ENCODE measurements around the gene SIPA1L3. TPM values are rescaled to one million over a fixed set of nuclear protein-coding genes. Genes with fewer than 3 reads are reported as not detected.

Gene SIPA1L3
- total RNA-seq, 1 donor = 28.9 TPM

DNA sequence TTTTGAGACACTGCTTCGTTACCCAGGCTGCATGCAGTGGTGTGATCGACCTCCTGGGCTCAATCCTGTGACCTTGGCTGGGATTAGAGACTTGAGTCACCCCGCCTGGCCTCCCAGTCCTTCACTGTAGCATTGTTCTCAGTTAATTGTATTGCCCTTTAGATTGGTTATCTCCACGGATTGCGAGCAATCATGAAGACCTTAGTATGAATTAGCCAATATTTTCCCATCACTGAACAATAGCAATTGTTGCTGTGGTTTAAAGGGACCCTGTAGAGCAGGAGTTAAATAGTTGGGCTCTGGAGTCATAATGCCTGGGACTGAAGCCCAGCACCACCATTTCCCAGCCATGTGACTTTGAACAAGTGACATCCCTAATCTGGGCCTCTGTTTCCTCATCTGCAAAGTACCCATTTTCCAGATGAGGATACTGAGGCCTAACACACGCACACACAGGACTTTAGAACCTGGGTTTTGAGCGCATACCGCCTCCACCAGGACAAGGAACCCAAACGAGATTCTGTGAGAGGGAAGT is 340.8 kb downstream of the SIPA1L3 start:
- H3K4me3 ChIP-seq (ENCODE audit: low read depth, low read length) = no peak overlapping the region
- TF ChIP-seq, protein P1, sequence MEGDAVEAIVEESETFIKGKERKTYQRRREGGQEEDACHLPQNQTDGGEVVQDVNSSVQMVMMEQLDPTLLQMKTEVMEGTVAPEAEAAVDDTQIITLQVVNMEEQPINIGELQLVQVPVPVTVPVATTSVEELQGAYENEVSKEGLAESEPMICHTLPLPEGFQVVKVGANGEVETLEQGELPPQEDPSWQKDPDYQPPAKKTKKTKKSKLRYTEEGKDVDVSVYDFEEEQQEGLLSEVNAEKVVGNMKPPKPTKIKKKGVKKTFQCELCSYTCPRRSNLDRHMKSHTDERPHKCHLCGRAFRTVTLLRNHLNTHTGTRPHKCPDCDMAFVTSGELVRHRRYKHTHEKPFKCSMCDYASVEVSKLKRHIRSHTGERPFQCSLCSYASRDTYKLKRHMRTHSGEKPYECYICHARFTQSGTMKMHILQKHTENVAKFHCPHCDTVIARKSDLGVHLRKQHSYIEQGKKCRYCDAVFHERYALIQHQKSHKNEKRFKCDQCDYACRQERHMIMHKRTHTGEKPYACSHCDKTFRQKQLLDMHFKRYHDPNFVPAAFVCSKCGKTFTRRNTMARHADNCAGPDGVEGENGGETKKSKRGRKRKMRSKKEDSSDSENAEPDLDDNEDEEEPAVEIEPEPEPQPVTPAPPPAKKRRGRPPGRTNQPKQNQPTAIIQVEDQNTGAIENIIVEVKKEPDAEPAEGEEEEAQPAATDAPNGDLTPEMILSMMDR (IDR thresholded peaks at IDR 0.05; ENCODE audit: insufficient read depth, low read length) = no peak
- DNase-seq (ENCODE audit: low read depth) = peak; percentile 94

DNA sequence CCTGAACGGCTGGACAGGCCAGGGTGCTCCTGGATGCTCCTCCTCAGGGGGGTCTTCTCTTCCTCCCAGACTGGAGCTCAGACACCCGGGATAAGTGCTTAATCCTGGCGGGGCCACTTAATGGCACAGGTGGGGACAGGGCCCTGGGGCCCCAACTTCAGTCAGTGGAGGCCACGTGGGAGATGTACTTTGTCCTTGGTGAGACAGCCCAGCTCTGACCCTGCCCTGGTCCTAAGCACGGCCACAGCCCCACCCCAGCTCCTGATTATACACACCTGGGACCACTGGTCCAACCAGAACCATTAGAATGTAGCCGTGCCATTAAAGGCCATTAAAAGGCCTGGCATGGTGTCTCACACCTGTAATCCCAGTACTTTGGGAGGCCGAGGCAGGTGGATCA is 341.4 kb downstream of the SIPA1L3 start:
- TF ChIP-seq, protein P1 (IDR thresholded peaks at IDR 0.05; ENCODE audit: insufficient read depth, low read length) = no peak
- no peak overlapping the region for H3K4me3 ChIP-seq (ENCODE audit: low read depth, low read length)
- no peak for DNase-seq (ENCODE audit: low read depth)

DNA sequence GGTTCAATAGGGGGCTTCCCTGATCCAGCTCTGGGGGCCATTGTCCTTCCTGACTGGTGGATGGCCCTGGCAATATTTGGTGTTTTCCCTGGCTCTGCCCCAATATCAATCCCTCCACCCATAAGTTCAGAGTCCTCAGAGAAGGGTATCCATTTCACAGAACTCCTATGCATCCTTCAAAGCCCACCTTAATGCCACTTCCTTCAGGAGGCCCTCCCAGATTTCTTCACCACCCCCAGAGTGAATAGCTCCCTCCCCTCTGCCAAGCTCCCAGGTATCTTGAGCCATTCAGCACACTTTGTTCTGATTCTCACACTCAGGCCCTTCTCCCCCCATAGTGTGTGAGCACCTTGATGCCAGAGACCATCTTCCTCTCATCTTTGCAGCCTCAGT is 343.4 kb downstream of the SIPA1L3 start:
- DNase-seq (ENCODE audit: low read depth) = no peak
- H3K4me3 ChIP-seq (ENCODE audit: low read depth, low read length) = no peak overlapping the region
- TF ChIP-seq, protein P1 (IDR thresholded peaks at IDR 0.05; ENCODE audit: insufficient read depth, low read length) = no peak

DNA sequence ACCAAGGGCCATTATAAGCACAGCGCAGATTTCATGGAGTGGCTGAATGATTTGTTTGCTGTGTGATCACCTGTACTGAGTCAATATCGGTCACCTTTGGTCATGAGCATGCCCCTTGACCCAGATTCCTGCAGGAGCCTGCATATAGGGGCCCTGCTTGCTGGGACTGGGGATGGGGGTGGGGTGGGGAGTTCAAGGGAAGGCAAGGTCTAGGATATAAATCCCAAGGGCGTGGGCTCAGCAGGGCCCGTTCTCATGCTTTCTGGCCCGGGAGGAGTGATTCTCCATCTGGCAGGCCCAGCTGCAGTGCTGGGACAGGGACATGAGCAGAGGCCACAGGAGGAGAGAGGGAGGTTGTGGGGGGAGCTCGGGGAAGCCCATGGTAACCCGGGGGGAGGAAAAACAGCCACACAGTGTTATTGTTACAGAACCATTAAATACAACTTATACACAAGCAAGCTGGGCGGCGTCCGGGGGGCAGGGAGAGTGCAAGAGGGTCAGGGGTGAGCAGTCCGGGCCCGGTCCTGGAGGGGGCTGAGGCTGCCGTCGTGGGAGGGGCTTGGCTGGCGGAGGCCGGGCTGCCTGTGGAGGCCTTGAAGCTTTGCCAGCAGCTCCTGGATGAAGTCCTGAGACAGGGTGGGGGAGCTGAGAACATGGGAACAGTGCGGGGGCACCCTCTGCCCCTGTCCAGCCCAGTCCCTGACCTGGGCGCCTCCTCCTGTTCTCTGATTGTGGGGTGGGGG is 344.0 kb downstream of the SIPA1L3 start:
- no peak for DNase-seq (ENCODE audit: low read depth)

DNA sequence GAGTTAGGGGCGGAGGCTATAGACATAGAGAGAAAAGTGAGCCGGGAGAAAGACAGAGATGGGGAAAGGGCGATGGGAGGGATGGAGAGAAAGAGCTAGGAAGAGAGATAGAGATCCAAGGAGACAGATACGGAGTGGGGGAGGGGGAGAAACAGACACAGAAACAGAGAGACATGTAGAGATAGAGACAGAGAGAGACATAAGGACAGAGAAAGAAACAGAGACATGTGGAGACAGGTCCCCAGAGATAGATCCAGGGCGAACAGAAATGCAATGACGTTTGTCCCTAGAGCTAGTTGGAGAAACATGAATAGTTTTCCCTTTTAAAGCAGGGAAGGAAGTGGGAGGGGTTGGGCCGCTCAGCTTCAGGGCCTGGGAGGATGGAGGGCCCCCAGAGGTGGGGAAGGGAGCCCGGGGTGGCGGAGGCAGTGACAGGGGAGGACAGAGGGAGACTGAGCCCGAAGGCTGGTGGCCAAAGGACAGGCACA is 344.6 kb downstream of the SIPA1L3 start:
- TF ChIP-seq, protein P1 (IDR thresholded peaks at IDR 0.05; ENCODE audit: insufficient read depth, low read length) = no peak
- no peak for DNase-seq (ENCODE audit: low read depth)
- no peak overlapping the region for H3K4me3 ChIP-seq (ENCODE audit: low read depth, low read length)

More for the DNA sequence above, 344.0 kb downstream of the SIPA1L3 start:
- H3K4me3 ChIP-seq (ENCODE audit: low read depth, low read length) = no peak overlapping the region
- TF ChIP-seq, protein P1 (IDR thresholded peaks at IDR 0.05; ENCODE audit: insufficient read depth, low read length) = no peak

DNA sequence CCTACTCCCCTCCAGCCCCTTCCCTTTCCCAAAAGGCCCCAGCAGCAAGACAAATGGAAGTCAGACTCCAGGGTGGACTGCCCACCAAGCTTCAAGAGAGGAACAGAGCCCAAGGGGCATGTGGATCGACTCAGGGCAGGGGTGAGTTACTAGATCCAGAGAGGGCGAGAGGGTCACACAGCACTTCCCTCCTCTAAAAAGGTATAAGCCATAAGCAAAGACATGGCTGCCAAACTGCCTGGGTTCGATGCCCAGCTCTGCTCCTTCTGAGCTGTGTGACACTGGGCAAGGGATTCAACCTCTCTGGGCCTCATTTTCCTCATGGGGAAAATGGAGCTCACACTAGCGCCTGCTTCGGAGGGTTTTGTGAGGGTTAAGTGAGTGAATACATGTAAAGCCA is 345.4 kb downstream of the SIPA1L3 start:
- no peak overlapping the region for H3K4me3 ChIP-seq (ENCODE audit: low read depth, low read length)
- TF ChIP-seq, protein P1 (IDR thresholded peaks at IDR 0.05; ENCODE audit: insufficient read depth, low read length) = no peak
- no peak for DNase-seq (ENCODE audit: low read depth)

All from fibroblast of the aortic adventitia (primary cell).